GM18870 (cell line): ENCODE measurements around the gene ERMP1.

Source experiments
- ATAC-seq: cut with Tn5 transposase; IDR thresholded peaks from one replicate; pipeline ENCODE4 v1.9.1; 2021; ENCODE audit warnings: moderate library complexity; ENCODE audit not compliant: unreplicated experiment

ERMP1 gene

DNA sequence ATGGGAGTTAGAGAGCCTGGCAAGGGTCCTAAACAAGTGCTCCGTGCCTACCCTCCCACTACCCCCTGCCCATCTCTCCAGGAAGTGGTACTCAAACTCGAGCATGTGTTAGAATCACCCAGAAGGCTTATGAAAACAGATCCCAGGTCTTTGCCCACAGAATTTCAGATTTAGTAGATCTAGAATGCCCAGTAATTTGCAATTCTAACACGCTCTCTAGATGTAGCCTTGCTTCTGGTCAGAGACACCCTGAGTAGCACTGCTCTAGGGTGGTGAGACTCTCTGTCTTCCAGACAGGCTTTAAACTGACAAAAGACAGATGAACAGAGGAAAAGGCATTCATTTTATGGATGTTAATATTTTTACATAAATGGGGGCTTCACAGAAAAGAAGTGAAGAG, 20.7 kb upstream of the ERMP1 start:
- no peak for ATAC-seq

DNA sequence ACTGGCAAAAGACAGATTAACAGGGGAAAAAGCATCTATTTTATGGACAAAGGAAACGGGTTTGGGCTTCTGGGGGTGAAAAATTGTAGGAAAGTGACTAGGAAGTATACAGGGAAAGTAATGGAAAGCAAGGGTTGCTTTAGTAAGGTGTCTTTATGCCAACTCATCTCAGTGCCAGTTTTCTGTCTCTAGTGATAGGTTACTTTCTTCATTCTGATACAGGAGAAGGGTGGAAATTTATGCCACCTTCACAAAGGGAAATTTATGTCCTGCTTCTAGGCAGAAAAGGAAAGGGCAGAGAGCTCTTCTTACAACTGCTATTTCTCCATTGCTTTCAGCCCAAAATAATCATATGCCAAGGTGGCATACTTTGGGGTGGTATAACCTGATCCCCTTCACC, 20.1 kb upstream of the ERMP1 start:
- no peak for ATAC-seq

- ATAC-seq, result peak; percentile 92
Measured at GRCh38 chr9:5851445-5851844, 18.5 kb upstream of the ERMP1 start.

- ATAC-seq, result no peak
Measured at GRCh38 chr9:5850724-5851122, 17.8 kb upstream of the ERMP1 start.

DNA sequence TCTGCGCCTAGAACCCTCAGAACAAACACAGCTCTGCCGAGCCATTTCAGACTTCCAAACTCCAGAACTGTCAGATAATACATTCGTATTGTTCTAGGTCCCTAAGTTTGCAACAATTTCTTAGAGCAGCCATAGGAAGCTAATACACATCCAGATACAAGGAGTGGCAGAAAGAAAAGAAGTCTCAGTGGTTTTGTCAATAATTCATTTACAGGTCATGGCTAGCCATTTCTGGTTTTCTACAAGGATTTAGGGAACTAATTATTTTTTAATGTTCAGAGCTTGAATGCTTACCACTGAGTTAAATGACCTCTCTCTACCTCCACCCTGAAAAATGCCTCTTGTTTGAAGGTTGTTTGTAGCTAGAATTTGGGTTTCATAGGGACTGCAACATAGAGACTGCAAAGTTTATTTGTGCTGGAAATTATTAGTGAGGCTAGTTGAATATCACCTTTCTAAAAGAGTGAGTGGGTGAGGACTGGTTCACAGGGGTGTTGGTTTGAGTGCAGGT, 15.5 kb upstream of the ERMP1 start:
- no peak for ATAC-seq

- ATAC-seq, result no peak
Measured at GRCh38 chr9:5846501-5846921, 13.6 kb upstream of the ERMP1 start.

DNA sequence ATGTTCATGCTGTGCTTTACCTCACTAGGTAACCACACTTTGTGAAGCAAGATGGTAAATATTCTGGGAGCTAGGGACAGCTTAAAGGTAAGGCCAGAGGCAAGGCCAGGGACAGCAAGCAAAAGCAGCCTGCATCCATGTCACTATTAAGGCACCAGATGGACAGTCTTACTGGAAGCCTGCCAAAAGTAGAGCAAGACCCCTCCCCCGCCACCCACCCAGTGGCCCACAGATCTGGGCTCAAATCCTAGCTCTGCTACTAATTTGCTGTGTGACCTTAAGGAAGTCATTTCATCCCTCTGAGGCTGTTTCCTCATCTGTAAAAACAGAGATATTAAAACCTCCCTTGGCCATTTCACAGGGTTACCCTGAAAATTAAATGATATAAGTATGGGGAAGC, 13.2 kb upstream of the ERMP1 start:
- ATAC-seq, result no peak

DNA sequence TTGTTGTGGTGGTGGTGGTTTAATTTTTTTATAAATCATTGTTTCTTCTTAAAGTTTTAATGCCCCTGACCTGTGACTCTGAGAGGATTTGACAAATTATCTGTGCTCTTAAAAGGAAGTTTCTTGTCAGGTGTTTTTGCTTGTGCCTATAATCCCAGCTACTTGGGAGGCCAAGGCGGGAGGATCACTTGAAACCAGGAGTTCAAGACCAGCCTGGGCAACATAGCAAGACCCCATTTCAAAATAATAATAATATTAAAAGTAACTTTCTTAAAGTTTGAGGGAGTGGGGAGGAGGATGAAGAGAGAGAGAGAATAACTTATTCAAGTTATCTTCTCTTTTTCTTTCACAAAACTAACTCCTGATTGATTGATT, 12.2 kb upstream of the ERMP1 start:
- no peak for ATAC-seq

GRCh38 chr9:5843794-5844471, 11.0 kb upstream of the ERMP1 start:
- no peak for ATAC-seq

DNA sequence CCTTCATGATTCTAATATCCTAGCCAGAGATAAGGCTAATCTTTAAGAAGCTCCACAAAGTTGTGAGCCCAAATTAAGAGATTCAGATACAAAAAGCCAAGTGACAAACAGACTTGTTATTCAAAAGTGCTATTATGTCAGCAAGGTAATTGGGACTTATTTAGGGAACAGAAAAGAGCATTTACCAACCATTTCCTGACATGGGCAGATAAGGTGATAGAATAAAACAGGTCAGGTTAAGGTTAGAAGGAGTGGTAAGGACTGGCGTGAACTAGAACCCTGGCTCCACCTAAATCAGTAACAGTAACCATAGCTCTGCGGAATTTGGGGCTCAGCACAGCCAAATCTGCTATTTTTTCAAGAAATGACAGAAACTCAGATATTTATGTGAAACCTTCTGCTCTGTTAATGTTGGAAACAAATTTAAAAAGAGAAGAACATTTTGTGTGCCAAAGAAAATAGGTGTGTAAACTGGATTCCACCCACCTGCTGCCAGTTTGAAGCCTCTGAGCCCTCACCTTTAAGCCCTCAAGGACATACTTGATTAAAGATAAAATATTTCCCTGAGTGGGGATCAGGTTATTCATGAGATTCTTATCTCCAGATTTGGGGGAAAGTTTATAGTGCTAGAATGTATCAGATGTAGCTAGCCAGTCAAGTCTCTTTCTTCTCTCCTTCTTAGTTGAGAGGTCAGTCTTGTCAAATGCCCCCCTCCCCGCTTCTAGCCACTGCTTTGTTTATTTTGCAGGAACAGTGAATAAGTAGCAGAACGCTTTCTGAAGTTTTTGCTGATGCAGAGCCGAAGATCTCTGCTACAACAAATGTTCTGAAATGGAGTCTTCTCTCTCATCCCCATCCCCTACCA, 10.2 kb upstream of the ERMP1 start:
- no peak for ATAC-seq

- ATAC-seq, result no peak
Measured at GRCh38 chr9:5841771-5842573, 9.1 kb upstream of the ERMP1 start.

- no peak for ATAC-seq
Measured at GRCh38 chr9:5840788-5841187, 7.9 kb upstream of the ERMP1 start.

GRCh38 chr9:5839572-5839902, 6.6 kb upstream of the ERMP1 start:
- no peak for ATAC-seq

DNA sequence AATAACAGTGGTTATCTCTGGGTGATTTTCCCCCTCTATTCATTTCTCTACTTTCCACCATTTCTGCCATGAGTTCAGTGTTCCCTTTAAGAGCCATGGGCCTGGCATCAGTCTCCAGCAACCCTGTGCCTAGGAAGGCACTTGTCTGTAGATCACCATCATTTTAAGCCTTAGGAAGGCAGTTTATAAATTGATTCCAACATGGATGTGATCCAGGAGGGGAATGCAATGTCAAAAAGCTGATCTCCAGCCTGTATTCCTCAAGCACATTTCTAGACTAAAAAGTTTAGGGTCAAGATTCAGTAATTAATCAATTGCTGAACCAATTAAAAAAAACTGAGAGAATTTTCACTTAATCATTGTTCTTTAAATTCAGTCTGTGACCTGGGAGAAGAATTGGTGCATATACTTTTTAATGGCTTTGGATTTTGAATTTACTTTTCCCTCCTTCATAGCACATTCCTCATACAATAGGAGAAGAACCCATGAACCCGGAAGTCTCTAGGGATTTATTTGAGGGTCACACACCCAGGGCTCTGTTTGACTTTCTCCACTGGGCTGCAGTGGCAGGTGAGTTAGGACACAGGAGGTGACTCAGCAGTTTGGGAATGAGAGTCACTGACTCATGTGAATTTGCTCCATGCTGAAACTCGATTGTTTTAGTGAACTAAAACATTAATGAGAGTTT, 6.1 kb upstream of the ERMP1 start:
- ATAC-seq, result no peak

DNA sequence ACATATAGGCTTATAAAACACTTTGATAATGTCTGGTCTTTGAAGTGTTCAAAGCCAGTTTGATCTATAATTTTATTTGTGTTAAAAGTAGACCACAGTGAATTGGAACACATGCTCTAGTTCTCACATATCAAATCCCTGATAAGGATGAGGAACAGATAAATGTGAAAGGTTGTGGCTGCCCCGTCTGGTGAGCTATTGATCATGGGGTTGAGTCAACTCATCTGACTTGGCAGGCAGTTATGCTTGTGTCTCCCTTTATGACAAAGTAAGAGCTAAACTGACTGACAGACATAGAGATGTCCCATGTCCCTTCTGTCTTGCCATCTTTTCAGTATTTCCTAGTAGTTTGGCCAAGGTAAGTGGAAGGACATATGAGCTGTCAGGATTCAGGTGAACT, 2.9 kb upstream of the ERMP1 start:
- ATAC-seq, result no peak

DNA sequence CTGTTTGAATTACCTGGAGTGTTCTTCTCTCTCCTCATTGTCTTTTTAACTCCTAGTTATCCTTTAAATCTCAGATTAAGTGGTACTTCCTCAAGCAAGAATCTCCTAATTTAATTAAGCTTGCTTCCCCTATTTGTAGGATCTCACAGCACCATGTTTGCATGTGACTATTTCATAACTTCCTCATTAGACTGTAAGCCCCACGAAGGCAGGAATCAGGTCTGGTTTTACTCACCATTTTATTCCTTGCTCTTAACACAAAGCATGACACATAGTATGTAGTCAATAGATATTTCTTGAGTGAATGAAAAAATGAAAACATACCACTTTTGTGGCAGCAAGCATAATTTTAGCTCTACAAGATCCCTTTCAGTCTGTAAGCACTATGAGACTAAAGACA, 1.3 kb upstream of the ERMP1 start:
- ATAC-seq, result no peak

DNA sequence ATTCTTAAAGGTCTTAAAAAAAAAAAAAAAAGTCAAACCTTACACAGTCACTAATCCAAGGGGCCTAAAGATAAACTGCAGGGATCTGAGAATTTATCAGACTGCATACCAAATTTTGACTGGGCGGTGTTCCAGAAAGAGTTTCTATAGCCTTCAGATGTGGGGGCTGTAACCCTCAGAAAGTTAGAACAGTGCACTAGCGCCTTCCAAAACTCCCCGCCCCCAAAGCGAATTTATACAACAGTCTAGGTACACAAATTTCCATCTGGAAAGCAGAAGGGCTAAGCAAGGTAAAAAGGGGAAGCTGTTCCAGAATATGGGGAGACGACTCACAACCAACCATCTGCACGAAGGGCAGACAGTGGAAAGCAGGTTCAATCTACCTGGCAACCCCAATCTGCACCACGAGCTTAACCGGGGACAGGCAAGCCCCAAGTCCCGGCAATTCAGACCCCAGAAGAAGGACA, 813 bp downstream of the ERMP1 start:
- ATAC-seq, result no peak

DNA sequence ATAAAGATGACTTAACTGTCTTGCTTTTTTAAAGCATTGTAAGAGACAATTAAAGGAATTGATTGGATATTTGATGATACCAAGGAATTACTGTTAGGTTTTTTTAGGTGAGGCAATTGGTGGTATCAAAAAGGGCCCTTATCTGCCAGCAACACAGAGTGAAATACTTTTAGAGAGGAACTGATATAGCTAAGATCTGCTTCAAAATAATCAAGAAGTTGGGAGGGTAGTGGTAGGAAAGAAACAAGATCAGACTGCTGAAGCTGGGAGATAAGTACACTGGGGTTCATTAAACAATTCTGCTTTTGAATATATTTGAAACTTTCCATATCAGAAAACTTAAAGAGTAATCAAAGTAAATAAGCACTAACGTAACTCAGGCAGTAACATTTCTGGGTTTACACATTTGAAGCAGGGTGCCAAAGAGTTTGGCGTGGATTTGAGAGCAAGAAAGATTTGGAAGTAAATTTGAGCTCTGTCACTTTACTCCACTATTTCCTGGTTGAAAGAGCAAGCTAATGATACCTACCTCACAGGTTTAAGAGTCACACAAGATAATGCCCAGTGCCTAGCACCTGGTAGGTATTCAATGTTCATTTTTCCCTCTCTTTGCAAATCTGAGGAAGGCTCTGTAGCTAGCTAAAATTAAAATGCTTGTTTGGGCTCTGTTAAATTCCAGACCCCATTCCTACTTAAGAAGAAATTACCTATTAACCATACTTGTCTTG, 6.9 kb downstream of the ERMP1 start:
- no peak for ATAC-seq

DNA sequence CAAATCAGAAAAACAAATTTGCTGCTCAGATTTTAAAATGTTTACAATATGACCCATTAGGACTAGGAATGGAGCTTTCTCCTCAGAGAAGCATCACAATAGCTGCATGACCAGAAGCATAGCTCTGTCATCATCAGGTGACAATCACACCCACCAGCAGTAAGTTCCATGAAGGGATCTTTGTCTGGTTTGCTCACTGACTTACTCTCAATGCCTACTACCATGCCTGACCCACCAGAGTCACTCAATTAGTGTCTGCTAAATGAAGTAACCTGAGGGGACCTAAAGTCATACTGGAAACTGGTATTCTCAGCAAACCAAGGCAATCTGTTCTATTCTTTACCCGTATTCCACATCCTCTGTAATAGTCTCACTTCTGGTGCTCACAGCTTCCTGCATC, 7.7 kb downstream of the ERMP1 start:
- no peak for ATAC-seq

GRCh38 chr9:5820425-5820824, 12.5 kb downstream of the ERMP1 start:
- ATAC-seq, result no peak
